CD4-positive, alpha-beta T cell treated with Interleukin-4 for 4 hours (primary cell): ENCODE data around the gene UNCX.

Source experiments
- DNase-seq: peaks from one replicate; pipeline ENCODE4 v3.0.0-alpha.2; 2020

The UNCX gene

GRCh38 chr7:1233333-1234048 is 819 bp downstream of the UNCX start:
- no peak for DNase-seq

GRCh38 chr7:1234049-1234880 is 1.6 kb downstream of the UNCX start:
- no peak for DNase-seq

GRCh38 chr7:1234881-1235500 is 2.3 kb downstream of the UNCX start:
- no peak for DNase-seq

GRCh38 chr7:1235501-1236131 is 2.9 kb downstream of the UNCX start:
- no peak for DNase-seq

- DNase-seq, result no peak
These were observed 3.5 kb downstream of the UNCX start for GRCh38 chr7:1236132-1236661.

GRCh38 chr7:1236831-1237701 is 4.4 kb downstream of the UNCX start:
- no peak for DNase-seq

- DNase-seq, result no peak
These were observed 5.1 kb downstream of the UNCX start for GRCh38 chr7:1237704-1238255.

- no peak for DNase-seq
These were observed 5.8 kb downstream of the UNCX start for GRCh38 chr7:1238450-1238882.

- no peak for DNase-seq
These were observed 6.5 kb downstream of the UNCX start for GRCh38 chr7:1238931-1239802.

- DNase-seq, result no peak
These were observed 7.3 kb downstream of the UNCX start for GRCh38 chr7:1239803-1240516.

GRCh38 chr7:1240517-1241257 is 8.0 kb downstream of the UNCX start:
- no peak for DNase-seq

- no peak for DNase-seq
These were observed 8.6 kb downstream of the UNCX start for GRCh38 chr7:1241258-1241602.

- no peak for DNase-seq
These were observed 9.1 kb downstream of the UNCX start for GRCh38 chr7:1241603-1242255.

GRCh38 chr7:1242256-1242605 is 9.6 kb downstream of the UNCX start:
- no peak for DNase-seq

GRCh38 chr7:1242606-1243289 is 10.1 kb downstream of the UNCX start:
- no peak for DNase-seq

GRCh38 chr7:1243290-1243963 is 10.8 kb downstream of the UNCX start:
- DNase-seq, result no peak

- DNase-seq, result no peak
These were observed 11.3 kb downstream of the UNCX start for GRCh38 chr7:1243964-1244416.
